ENCODE measurements around the gene ECHDC3.

The ECHDC3 gene

DNA sequence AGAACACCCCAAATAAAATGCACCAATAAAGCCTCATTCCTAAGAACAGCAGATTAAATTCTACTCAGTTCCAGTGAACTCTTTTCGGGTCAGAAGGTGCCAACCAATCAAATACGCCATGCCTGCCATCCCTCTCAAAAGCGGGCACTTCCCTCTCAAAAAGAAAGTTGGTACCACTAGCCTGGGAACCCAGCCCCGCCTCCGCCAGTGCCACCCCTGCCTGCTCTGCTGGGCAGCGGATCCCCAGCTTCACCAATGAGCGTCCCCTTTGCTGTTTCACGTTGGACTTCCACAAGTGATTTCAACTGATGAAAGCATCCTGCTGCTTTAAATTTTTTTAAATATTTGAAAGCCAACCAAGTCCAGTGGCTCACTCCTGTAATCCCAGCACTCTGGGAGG lies 47.8 kb downstream of the ECHDC3 start:
- H3K27me3 ChIP-seq (ENCODE audit: control insufficient read depth in 5 of 5, insufficient read depth in 4 of 5, low read length in 5 of 5) = peaks cover 0 to 9% (median 5%) of the 10 kb centered on the region in 5 donors
- H3K36me3 ChIP-seq (ENCODE audit: control insufficient read depth in 5 of 5, insufficient read depth in 5 of 5, low read length in 5 of 5) = no peaks in the 10 kb centered on the region

DNA sequence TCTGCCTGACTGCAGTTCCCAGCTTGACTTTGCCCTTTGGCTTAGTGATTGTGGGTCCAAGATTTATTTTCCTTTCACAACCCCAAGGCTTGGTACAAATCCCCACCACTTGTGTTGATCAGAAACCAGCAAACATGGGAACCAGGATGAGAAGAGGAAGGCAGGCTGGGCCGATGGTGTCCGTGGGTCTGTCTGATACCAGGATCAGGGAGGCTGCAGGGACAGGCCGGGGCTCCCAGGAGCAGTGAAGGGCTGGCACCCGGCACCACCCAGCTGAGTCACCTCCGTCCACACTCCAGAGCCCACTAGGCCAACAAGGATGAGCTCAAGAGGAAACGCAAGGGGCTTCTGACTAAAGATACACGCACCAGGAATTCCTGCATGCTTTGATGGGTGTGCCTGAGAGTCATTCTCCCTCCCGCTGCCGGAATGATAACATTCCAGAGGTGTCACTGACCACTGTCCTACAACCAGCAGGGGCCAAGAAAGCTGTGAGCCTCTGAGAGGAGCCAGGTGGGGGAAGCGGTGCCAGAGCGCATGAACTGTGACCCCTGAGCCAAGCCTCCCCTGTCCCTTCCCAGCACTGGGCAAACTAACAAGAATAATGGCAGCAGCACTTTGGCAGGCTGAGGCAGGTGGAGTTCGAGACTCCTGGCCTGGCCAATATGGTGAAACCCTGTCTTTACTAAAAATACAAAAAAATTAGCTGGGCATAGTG lies 51.7 kb downstream of the ECHDC3 start:
- H3K27ac ChIP-seq (ENCODE audit: low read depth, low read length) = no peak overlapping the region

More for the DNA sequence above, 47.8 kb downstream of the ECHDC3 start:
- Histone ChIP-seq H3K9me3 (ENCODE audit: control insufficient read depth in 5 of 5, low read length in 5 of 5) (no peaks in the 10 kb centered on the region), H3K4me3 (ENCODE audit: low read depth in 1 of 5, low read length in 5 of 5) (no peak overlapping the region), H3K9ac (ENCODE audit: low read length in 5 of 5) (no peak overlapping the region), H3K27ac (ENCODE audit: low read depth, low read length) (no peak overlapping the region), H3K4me1 (ENCODE audit: control insufficient read depth in 5 of 5, insufficient read depth in 5 of 5, low read length in 5 of 5) (no peaks in the 10 kb centered on the region)

DNA sequence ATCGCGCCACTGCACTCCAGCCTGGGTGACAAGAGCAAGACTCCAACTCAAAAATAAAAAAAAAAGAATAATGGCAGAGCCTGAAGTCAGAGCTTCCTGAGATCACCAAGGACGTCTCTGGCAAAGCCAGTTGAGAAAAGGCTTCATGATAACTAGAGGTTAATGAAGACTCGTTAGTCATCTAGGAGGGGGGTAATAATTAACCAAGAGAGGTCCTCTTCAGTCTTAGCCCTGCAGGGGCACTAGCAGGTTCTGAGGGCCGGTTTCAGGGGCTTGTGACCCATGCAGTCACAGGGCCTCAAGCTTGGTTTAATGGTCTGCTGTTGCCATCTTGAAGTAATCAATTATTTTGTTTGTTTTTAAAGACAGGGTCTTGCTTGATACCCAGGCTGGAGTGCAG lies 52.4 kb downstream of the ECHDC3 start:
- H3K27me3 ChIP-seq (ENCODE audit: control insufficient read depth in 5 of 5, insufficient read depth in 4 of 5, low read length in 5 of 5) = peaks cover 0 to 7% (median 5%) of the 10 kb centered on the region in 5 donors
- H3K4me3 ChIP-seq (ENCODE audit: low read depth in 1 of 5, low read length in 5 of 5) = no peak overlapping the region
- H3K27ac ChIP-seq (ENCODE audit: low read depth, low read length) = no peak overlapping the region
- no peak overlapping the region for H3K9ac ChIP-seq (ENCODE audit: low read length in 5 of 5)
- H3K36me3 ChIP-seq (ENCODE audit: control insufficient read depth in 5 of 5, insufficient read depth in 5 of 5, low read length in 5 of 5) = no peaks in the 10 kb centered on the region
- peaks cover 0 to 7% (median 0%) of the 10 kb centered on the region in 5 donors for H3K4me1 ChIP-seq (ENCODE audit: control insufficient read depth in 5 of 5, insufficient read depth in 5 of 5, low read length in 5 of 5)
- H3K9me3 ChIP-seq (ENCODE audit: control insufficient read depth in 5 of 5, low read length in 5 of 5) = no peaks in the 10 kb centered on the region

More for the DNA sequence above, 51.7 kb downstream of the ECHDC3 start:
- Histone ChIP-seq H3K4me1 (ENCODE audit: control insufficient read depth in 5 of 5, insufficient read depth in 5 of 5, low read length in 5 of 5) (peaks cover 0 to under 1% (median 0%) of the 10 kb centered on the region in 5 donors), H3K36me3 (ENCODE audit: control insufficient read depth in 5 of 5, insufficient read depth in 5 of 5, low read length in 5 of 5) (no peaks in the 10 kb centered on the region), H3K9me3 (ENCODE audit: control insufficient read depth in 5 of 5, low read length in 5 of 5) (no peaks in the 10 kb centered on the region), H3K9ac (ENCODE audit: low read length in 5 of 5) (no peak overlapping the region), H3K27me3 (ENCODE audit: control insufficient read depth in 5 of 5, insufficient read depth in 4 of 5, low read length in 5 of 5) (peaks cover 0 to 7% (median 5%) of the 10 kb centered on the region in 5 donors), H3K4me3 (ENCODE audit: low read depth in 1 of 5, low read length in 5 of 5) (no peak overlapping the region)

DNA sequence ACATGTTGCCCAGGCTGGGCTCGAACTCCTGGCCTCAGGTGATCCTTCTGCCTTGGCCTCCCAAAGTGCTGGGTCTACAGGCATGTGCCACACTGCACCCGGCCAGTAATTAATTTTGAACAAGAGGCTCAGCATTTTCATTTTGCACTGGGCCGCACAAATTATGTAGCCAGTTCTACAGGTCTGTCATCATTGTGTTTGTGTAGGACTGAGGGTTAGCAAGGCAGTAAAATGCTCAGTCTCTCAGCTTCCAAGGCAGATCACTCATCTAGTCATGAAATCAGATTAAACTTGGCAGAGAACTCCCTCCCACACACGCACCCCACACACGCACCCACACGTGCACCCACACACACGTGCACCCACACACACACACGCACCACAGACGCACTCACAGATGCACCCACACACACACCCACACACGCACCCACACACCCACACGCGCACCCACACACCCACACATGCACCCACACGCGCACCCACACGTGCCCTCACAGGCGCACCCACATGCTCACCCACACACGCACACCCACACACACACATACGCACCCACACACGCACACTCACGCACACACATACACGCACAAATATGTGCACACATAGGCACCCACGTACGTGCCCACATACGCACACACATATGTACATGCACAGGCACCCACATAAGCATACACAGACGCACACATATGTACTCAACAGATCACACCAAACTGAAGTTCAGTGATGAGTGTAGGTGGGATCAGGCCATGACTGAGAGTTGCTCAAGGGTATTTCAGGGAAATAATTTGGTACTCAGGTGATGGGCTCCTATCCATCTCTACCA lies 53.1 kb downstream of the ECHDC3 start:
- Histone ChIP-seq H3K9ac (ENCODE audit: low read length in 5 of 5) (no peak overlapping the region), H3K27ac (ENCODE audit: low read depth, low read length) (no peak overlapping the region), H3K27me3 (ENCODE audit: control insufficient read depth in 5 of 5, insufficient read depth in 4 of 5, low read length in 5 of 5) (peaks cover 0 to 7% (median 5%) of the 10 kb centered on the region in 5 donors), H3K4me1 (ENCODE audit: control insufficient read depth in 5 of 5, insufficient read depth in 5 of 5, low read length in 5 of 5) (peaks cover 0 to 8% (median 0%) of the 10 kb centered on the region in 5 donors), H3K4me3 (ENCODE audit: low read depth in 1 of 5, low read length in 5 of 5) (no peak overlapping the region), H3K9me3 (ENCODE audit: control insufficient read depth in 5 of 5, low read length in 5 of 5) (no peaks in the 10 kb centered on the region), H3K36me3 (ENCODE audit: control insufficient read depth in 5 of 5, insufficient read depth in 5 of 5, low read length in 5 of 5) (no peaks in the 10 kb centered on the region)

DNA sequence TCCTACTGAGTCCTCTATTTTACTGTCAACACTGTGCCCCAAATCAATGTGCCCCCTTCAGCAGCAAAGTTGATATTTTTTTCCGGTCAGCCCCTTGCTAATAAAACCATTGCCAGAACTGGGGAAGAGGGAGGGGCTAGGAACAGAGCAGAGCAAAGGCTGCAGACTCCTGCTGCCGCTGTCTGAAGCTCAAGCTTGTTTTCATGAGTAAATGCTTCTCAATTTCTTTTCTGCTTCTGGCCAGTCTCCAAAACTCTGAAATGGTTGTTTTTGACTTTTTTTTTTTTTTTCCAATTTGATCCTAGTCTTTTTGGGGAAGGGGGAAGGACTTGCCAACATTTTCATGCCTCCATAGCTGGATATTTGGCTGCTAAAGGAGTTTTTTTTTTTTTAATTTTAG lies 54.3 kb downstream of the ECHDC3 start:
- Histone ChIP-seq H3K27me3 (ENCODE audit: control insufficient read depth in 5 of 5, insufficient read depth in 4 of 5, low read length in 5 of 5) (peaks cover 0 to under 1% (median under 1%) of the 10 kb centered on the region in 5 donors), H3K4me3 (ENCODE audit: low read depth in 1 of 5, low read length in 5 of 5) (no peak overlapping the region), H3K4me1 (ENCODE audit: control insufficient read depth in 5 of 5, insufficient read depth in 5 of 5, low read length in 5 of 5) (peaks cover 0 to 8% (median 0%) of the 10 kb centered on the region in 5 donors), H3K36me3 (ENCODE audit: control insufficient read depth in 5 of 5, insufficient read depth in 5 of 5, low read length in 5 of 5) (no peaks in the 10 kb centered on the region), H3K9ac (ENCODE audit: low read length in 5 of 5) (no peak overlapping the region), H3K27ac (ENCODE audit: low read depth, low read length) (no peak overlapping the region), H3K9me3 (ENCODE audit: control insufficient read depth in 5 of 5, low read length in 5 of 5) (no peaks in the 10 kb centered on the region)

DNA sequence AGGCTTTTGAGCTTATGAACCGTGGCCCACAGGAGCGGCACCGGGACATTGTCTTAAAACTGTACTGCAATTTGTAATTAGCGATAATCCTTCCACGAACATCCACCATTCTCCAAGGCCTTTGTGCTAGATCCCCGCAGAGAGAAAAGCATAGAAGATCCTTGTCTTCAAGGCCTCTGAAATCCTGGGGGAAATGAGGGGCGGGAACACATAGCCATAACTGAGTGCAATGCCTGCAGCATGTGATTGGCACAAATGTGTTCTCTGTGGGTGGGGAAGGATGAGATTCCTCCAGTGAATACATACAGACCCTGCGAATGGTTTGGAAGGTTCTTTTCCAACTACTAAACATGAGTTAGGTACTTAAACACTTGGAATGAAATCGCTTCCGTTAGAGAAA lies 55.1 kb downstream of the ECHDC3 start:
- Histone ChIP-seq H3K9ac (ENCODE audit: low read length in 5 of 5) (no peak overlapping the region), H3K27me3 (ENCODE audit: control insufficient read depth in 5 of 5, insufficient read depth in 4 of 5, low read length in 5 of 5) (no peaks in the 10 kb centered on the region), H3K27ac (ENCODE audit: low read depth, low read length) (no peak overlapping the region), H3K4me3 (ENCODE audit: low read depth in 1 of 5, low read length in 5 of 5) (no peak overlapping the region), H3K36me3 (ENCODE audit: control insufficient read depth in 5 of 5, insufficient read depth in 5 of 5, low read length in 5 of 5) (no peaks in the 10 kb centered on the region), H3K4me1 (ENCODE audit: control insufficient read depth in 5 of 5, insufficient read depth in 5 of 5, low read length in 5 of 5) (peaks cover 0 to 8% (median 0%) of the 10 kb centered on the region in 5 donors), H3K9me3 (ENCODE audit: control insufficient read depth in 5 of 5, low read length in 5 of 5) (no peaks in the 10 kb centered on the region)

DNA sequence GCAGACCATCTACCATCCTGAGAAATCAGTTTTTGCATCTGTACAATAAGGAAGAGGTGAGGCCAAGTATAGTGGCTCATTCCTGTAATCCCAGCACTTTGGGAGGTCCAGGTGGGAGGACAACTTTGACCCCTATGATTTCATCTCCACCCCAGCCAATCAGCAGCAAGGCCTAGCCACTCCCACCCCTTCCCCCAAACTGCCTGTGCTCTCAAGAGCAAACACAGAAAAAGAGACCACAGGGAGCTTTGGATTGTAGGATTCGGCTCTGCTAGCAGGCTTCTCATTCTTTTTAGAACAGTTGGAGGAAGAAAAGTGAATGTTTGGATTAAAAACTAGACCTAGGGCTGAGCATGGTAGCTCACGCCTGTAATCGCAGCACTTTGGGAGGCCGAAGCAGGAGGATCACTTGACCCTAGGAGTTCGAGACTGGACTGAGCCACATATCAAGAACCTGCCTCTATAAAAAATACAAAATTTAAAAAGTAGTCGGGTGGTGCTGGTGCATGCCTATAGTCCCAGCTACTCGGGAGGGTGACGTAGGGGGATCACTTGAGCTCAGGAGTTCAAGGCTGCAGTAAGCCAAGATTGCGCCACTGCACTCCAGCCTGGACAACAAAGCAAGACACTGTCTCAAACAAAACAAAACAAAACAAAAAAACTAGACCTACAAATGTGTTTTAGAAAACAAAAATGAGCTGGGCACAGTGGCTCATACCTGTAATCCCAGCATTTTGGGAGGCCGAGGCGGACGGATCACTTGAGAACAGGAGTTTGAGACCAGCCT lies 55.9 kb downstream of the ECHDC3 start:
- no peaks in the 10 kb centered on the region for H3K36me3 ChIP-seq (ENCODE audit: control insufficient read depth in 5 of 5, insufficient read depth in 5 of 5, low read length in 5 of 5)
- no peaks in the 10 kb centered on the region for H3K27me3 ChIP-seq (ENCODE audit: control insufficient read depth in 5 of 5, insufficient read depth in 4 of 5, low read length in 5 of 5)
- H3K9me3 ChIP-seq (ENCODE audit: control insufficient read depth in 5 of 5, low read length in 5 of 5) = no peaks in the 10 kb centered on the region
- H3K4me3 ChIP-seq (ENCODE audit: low read depth in 1 of 5, low read length in 5 of 5) = no peak overlapping the region
- no peak overlapping the region for H3K27ac ChIP-seq (ENCODE audit: low read depth, low read length)
- H3K9ac ChIP-seq (ENCODE audit: low read length in 5 of 5) = no peak overlapping the region
- H3K4me1 ChIP-seq (ENCODE audit: control insufficient read depth in 5 of 5, insufficient read depth in 5 of 5, low read length in 5 of 5) = peaks cover 0 to 8% (median 0%) of the 10 kb centered on the region in 5 donors

DNA sequence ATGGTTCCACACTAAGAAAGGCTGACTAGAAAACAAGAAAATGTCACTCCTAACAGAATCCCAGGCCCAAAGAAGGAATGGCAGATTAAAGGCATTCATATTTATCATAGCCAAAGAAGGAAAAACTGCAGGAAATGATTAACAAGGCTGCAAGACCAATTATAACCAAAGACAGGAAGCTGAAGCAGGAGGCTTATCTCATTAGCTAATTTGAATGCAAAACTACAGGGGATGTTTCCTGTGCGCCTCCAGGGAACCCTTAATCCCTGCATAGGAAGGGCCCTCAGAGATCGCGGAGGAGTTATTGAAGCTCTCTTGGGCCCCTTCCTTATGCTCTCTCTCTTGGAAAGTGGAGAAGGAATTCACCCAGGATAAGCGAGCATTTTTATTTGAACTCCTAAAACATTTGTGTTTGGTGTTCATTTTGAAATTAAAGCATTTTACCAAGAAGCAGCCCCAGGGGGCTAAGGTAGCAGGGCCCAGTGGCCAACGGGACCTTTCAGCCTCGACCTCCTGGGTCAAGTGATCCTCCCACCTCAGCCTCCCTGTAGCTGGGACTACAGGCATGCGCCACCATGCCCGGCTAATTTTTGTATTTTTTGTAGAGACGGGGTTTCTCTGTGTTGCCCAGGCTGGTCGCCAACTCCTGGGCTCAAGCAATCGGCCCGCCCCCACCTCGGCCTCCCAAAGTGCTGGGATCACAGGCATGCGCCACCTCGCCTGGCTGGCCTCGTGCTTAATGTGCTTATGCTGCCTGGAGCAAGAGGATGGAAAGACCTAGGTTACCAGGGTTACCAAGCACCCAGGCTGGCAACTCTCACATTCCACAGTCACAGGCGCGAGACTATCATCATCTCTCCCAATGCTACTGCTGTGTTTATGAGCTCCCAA lies 56.9 kb downstream of the ECHDC3 start:
- H3K4me1 ChIP-seq (ENCODE audit: control insufficient read depth in 5 of 5, insufficient read depth in 5 of 5, low read length in 5 of 5) = peaks cover 0 to 8% (median 0%) of the 10 kb centered on the region in 5 donors
- H3K27me3 ChIP-seq (ENCODE audit: control insufficient read depth in 5 of 5, insufficient read depth in 4 of 5, low read length in 5 of 5) = no peaks in the 10 kb centered on the region
- no peak overlapping the region for H3K27ac ChIP-seq (ENCODE audit: low read depth, low read length)
- no peaks in the 10 kb centered on the region for H3K9me3 ChIP-seq (ENCODE audit: control insufficient read depth in 5 of 5, low read length in 5 of 5)
- H3K9ac ChIP-seq (ENCODE audit: low read length in 5 of 5) = no peak overlapping the region
- H3K4me3 ChIP-seq (ENCODE audit: low read depth in 1 of 5, low read length in 5 of 5) = no peak overlapping the region
- H3K36me3 ChIP-seq (ENCODE audit: control insufficient read depth in 5 of 5, insufficient read depth in 5 of 5, low read length in 5 of 5) = no peaks in the 10 kb centered on the region

DNA sequence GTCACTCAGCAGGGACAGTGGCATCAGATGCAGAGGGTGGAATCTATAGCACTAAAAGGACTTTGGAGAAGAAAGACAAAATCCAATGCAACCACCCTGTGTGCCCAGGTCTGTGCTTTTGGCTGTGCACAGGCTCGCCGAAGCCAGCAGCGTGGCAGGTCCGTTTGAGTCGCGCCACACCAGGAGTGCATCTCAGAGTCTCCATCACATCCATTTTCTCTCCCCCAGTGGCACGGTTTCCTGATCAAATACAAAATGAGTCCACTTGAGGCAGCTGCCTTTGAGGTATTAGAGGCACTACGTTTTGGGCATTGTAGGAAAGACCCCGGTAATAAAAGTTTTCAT lies 57.5 kb downstream of the ECHDC3 start:
- Histone ChIP-seq H3K4me1 (ENCODE audit: control insufficient read depth in 5 of 5, insufficient read depth in 5 of 5, low read length in 5 of 5) (peaks cover 0 to 8% (median 0%) of the 10 kb centered on the region in 5 donors), H3K4me3 (ENCODE audit: low read depth in 1 of 5, low read length in 5 of 5) (no peak overlapping the region), H3K9ac (ENCODE audit: low read length in 5 of 5) (no peak overlapping the region), H3K36me3 (ENCODE audit: control insufficient read depth in 5 of 5, insufficient read depth in 5 of 5, low read length in 5 of 5) (no peaks in the 10 kb centered on the region), H3K27me3 (ENCODE audit: control insufficient read depth in 5 of 5, insufficient read depth in 4 of 5, low read length in 5 of 5) (no peaks in the 10 kb centered on the region), H3K27ac (ENCODE audit: low read depth, low read length) (no peak overlapping the region), H3K9me3 (ENCODE audit: control insufficient read depth in 5 of 5, low read length in 5 of 5) (no peaks in the 10 kb centered on the region)
